Measurements from ENCODE around the gene PDP2. TPM values are rescaled to one million over a fixed set of nuclear protein-coding genes. Genes with fewer than 3 reads are reported as not detected.

Gene PDP2
- polyA plus RNA-seq, 1 donor from 2014 or later: 4.2 TPM

- Histone ChIP-seq H4K20me1 (ENCODE audit: insufficient read depth) (no peaks in the 10 kb centered on the region), H3K9ac (ENCODE audit: low read length) (no peak overlapping the region), H3K9me3 (ENCODE audit: low read length) (no peaks in the 10 kb centered on the region), H3K4me3 (ENCODE audit: low read length) (no peak overlapping the region), H3F3A (ENCODE audit: insufficient read depth, low read length, poor library complexity, severe bottlenecking) (no peaks in the 10 kb centered on the region), H3K27ac (ENCODE audit: low read length) (no peak overlapping the region), H3K27me3 (ENCODE audit: insufficient read depth, low read depth, low read length) (peaks cover 35% of the 10 kb centered on the region), H3K36me3 (ENCODE audit: insufficient read depth, low read length) (no peaks in the 10 kb centered on the region), H3K79me2 (replicated peaks; ENCODE audit: insufficient read depth, low read length) (no peaks in the 10 kb centered on the region), H2AFZ (ENCODE audit: low read depth, low read length) (no peak overlapping the region), H3K4me2 (ENCODE audit: low read length) (no peak overlapping the region), H3K9me2 (ENCODE audit: insufficient read depth, low read length) (no peaks in the 10 kb centered on the region)
- no peak for TF ChIP-seq RAD21 (conservative IDR thresholded peaks at IDR 0.05)
- no peak for TF ChIP-seq EZH2 (IDR thresholded peaks at IDR 0.05; ENCODE audit: borderline replicate concordance, insufficient read depth, low read length, poor library complexity, severe bottlenecking)
- no peak for TF ChIP-seq MXI1 (conservative IDR thresholded peaks at IDR 0.05; ENCODE audit: poor library complexity, severe bottlenecking)
- TF ChIP-seq, protein P1, sequence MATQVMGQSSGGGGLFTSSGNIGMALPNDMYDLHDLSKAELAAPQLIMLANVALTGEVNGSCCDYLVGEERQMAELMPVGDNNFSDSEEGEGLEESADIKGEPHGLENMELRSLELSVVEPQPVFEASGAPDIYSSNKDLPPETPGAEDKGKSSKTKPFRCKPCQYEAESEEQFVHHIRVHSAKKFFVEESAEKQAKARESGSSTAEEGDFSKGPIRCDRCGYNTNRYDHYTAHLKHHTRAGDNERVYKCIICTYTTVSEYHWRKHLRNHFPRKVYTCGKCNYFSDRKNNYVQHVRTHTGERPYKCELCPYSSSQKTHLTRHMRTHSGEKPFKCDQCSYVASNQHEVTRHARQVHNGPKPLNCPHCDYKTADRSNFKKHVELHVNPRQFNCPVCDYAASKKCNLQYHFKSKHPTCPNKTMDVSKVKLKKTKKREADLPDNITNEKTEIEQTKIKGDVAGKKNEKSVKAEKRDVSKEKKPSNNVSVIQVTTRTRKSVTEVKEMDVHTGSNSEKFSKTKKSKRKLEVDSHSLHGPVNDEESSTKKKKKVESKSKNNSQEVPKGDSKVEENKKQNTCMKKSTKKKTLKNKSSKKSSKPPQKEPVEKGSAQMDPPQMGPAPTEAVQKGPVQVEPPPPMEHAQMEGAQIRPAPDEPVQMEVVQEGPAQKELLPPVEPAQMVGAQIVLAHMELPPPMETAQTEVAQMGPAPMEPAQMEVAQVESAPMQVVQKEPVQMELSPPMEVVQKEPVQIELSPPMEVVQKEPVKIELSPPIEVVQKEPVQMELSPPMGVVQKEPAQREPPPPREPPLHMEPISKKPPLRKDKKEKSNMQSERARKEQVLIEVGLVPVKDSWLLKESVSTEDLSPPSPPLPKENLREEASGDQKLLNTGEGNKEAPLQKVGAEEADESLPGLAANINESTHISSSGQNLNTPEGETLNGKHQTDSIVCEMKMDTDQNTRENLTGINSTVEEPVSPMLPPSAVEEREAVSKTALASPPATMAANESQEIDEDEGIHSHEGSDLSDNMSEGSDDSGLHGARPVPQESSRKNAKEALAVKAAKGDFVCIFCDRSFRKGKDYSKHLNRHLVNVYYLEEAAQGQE (IDR thresholded peaks at IDR 0.05; ENCODE audit: borderline replicate concordance): no peak
- no peak for TF ChIP-seq TAF1 (IDR thresholded peaks at IDR 0.05; ENCODE audit: low read depth)
- TF ChIP-seq SMC3 (conservative IDR thresholded peaks at IDR 0.05; ENCODE audit: poor library complexity): no peak
- TF ChIP-seq, protein P2, sequence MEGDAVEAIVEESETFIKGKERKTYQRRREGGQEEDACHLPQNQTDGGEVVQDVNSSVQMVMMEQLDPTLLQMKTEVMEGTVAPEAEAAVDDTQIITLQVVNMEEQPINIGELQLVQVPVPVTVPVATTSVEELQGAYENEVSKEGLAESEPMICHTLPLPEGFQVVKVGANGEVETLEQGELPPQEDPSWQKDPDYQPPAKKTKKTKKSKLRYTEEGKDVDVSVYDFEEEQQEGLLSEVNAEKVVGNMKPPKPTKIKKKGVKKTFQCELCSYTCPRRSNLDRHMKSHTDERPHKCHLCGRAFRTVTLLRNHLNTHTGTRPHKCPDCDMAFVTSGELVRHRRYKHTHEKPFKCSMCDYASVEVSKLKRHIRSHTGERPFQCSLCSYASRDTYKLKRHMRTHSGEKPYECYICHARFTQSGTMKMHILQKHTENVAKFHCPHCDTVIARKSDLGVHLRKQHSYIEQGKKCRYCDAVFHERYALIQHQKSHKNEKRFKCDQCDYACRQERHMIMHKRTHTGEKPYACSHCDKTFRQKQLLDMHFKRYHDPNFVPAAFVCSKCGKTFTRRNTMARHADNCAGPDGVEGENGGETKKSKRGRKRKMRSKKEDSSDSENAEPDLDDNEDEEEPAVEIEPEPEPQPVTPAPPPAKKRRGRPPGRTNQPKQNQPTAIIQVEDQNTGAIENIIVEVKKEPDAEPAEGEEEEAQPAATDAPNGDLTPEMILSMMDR (IDR thresholded peaks at IDR 0.05; ENCODE audit: poor library complexity, severe bottlenecking): no peak
- TF ChIP-seq EP300 (conservative IDR thresholded peaks at IDR 0.05; ENCODE audit: poor library complexity, severe bottlenecking): no peak
- TF ChIP-seq POLR2AphosphoS5 (IDR thresholded peaks at IDR 0.05): no peak
Measured at GRCh38 chr16:66923247-66923731, 43.0 kb downstream of the PDP2 start.

DNA sequence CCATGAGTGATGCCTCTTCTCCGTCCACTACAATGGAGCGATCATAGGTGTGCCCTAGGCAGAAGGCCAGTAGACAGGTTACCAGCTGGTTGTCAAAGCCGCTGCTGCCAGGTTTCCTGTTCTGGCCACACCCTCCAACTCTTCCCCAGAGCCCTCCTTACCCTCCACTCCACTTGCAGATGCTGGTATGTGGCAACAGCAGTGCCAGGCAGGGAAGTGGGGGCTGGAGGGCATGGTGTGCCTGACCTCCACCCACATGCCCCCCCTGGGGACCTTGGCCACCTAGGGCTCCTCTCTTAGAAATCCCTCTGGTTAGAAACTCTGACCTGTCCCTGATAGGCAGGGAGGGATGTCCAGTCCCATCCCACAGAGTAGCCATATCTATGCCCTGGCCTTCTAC, 43.6 kb downstream of the PDP2 start:
- H3K27me3 ChIP-seq (ENCODE audit: insufficient read depth, low read depth, low read length): peaks cover 35% of the 10 kb centered on the region
- H3K36me3 ChIP-seq (ENCODE audit: insufficient read depth, low read length): no peaks in the 10 kb centered on the region
- H3K9me2 ChIP-seq (ENCODE audit: insufficient read depth, low read length): no peaks in the 10 kb centered on the region
- no peaks in the 10 kb centered on the region for H4K20me1 ChIP-seq (ENCODE audit: insufficient read depth)
- H3K27ac ChIP-seq (ENCODE audit: low read length): no peak overlapping the region
- no peaks in the 10 kb centered on the region for H3F3A ChIP-seq (ENCODE audit: insufficient read depth, low read length, poor library complexity, severe bottlenecking)
- H3K9ac ChIP-seq (ENCODE audit: low read length): no peak overlapping the region
- H2AFZ ChIP-seq (ENCODE audit: low read depth, low read length): no peak overlapping the region
- no peak overlapping the region for H3K4me3 ChIP-seq (ENCODE audit: low read length)
- no peak overlapping the region for H3K4me2 ChIP-seq (ENCODE audit: low read length)
- no peaks in the 10 kb centered on the region for H3K79me2 ChIP-seq (replicated peaks; ENCODE audit: insufficient read depth, low read length)
- no peaks in the 10 kb centered on the region for H3K9me3 ChIP-seq (ENCODE audit: low read length)
- TF ChIP-seq, protein P1 (IDR thresholded peaks at IDR 0.05; ENCODE audit: borderline replicate concordance): no peak
- TF ChIP-seq RAD21 (conservative IDR thresholded peaks at IDR 0.05) (no peak), MXI1 (conservative IDR thresholded peaks at IDR 0.05; ENCODE audit: poor library complexity, severe bottlenecking) (no peak), EZH2 (IDR thresholded peaks at IDR 0.05; ENCODE audit: borderline replicate concordance, insufficient read depth, low read length, poor library complexity, severe bottlenecking) (no peak), POLR2AphosphoS5 (IDR thresholded peaks at IDR 0.05) (no peak), EP300 (conservative IDR thresholded peaks at IDR 0.05; ENCODE audit: poor library complexity, severe bottlenecking) (no peak), TAF1 (IDR thresholded peaks at IDR 0.05; ENCODE audit: low read depth) (no peak), SMC3 (conservative IDR thresholded peaks at IDR 0.05; ENCODE audit: poor library complexity) (no peak)
- TF ChIP-seq, protein P2 (IDR thresholded peaks at IDR 0.05; ENCODE audit: poor library complexity, severe bottlenecking): no peak
